HepG2 (cell line): ENCODE results near the gene GLIPR1. TPM values are rescaled to one million over a fixed set of nuclear protein-coding genes. Genes with fewer than 3 reads are reported as not detected.

Experiments
- ATAC-seq: fragments of 200-7000 bp; cut with Tn5 transposase; 3 replicates; pipeline ENCODE4 v1.9.1; 2020; ENCODE audit warnings: mild to moderate bottlenecking, moderate library complexity
- BruUV-seq: library from RNA; stranded (reverse); fragments of 400-500 nt; replicated peaks from 2 replicates; lab custom pipeline; 2021; lab: Mats Ljungman, UMichigan
- CTCF ChIA-PET: fragments of 300-600 bp; formaldehyde crosslinking; extraction: SDS; loops from one replicate; lab custom pipeline; 2021; ENCODE audit warnings: low total read pairs, inconsistent platforms, low intra/inter-chr PET ratio; lab: Yijun Ruan, JAX
- POLR2A ChIA-PET: fragments of 350-600 bp; sonication (Branson Sonifier 250); formaldehyde crosslinking; loops from one replicate; lab custom pipeline; 2020; ENCODE audit warnings: antibody characterized with exemption, inconsistent platforms; lab: Yijun Ruan, JAX
- DNase-seq: peaks from one replicate; pipeline ENCODE4 v3.0.0-alpha.2; 2015; ENCODE audit warnings: low spot score
- FAIRE-seq: peaks from 3 replicates; lab custom pipeline; 2011; peaks lifted over from hg19 to GRCh38; lab: Jason Lieb, UNC
- H2AFZ ChIP-seq: one replicate; pipeline ENCODE4 v1.6.1; 2011; ENCODE audit warnings: low read length, inconsistent platforms
- H3K27ac ChIP-seq: fragments of 300-600 bp; 3 replicates; pipeline ENCODE4 v1.8.0; 2011; ENCODE audit warnings: mixed run types, mild to moderate bottlenecking, mixed read lengths, low read length, inconsistent platforms; ENCODE audit not compliant: insufficient read depth; ENCODE audit errors: extremely low read length
- H3K27me3 ChIP-seq, 2 experiments: fragments of 200-600 bp in 1 of 2; 2 replicates in 1 of 2; 3 replicates in 1 of 2; pipeline versions ENCODE4 v1.6.0 to v1.8.0; 2011; ENCODE audit warnings: low read length in 2 of 2, mild to moderate bottlenecking in 2 of 2, moderate library complexity in 2 of 2, inconsistent platforms in 1 of 2; ENCODE audit not compliant: insufficient read depth in 2 of 2, control insufficient read depth in 1 of 2
- H3K36me3 ChIP-seq, 2 experiments: fragments of 200-600 bp in 1 of 2; replicated peaks in 1 of 2; 2 replicates in 1 of 2; 3 replicates in 1 of 2; pipeline versions ENCODE4 v1.5.1 to v1.8.0; 2011; ENCODE audit warnings: low read length in 2 of 2, inconsistent platforms in 1 of 2; ENCODE audit not compliant: insufficient read depth in 2 of 2, control insufficient read depth in 1 of 2
- H3K4me1 ChIP-seq: 2 replicates; pipeline ENCODE4 v1.5.1; 2012; ENCODE audit warnings: low read length, inconsistent platforms; ENCODE audit not compliant: insufficient read depth
- H3K4me2 ChIP-seq: 2 replicates; pipeline ENCODE4 v1.6.0; 2011; ENCODE audit warnings: low read depth, low read length, inconsistent platforms
- H3K4me3 ChIP-seq, 3 experiments: fragments of 200-600 bp in 1 of 3; sonication (generic), shearing (Covaris generic) in 1 of 3; replicated peaks in 1 of 3; 2 replicates each; pipeline ENCODE4 v1.5.1; 2011 to 2016; ENCODE audit warnings: low read length in 3 of 3, inconsistent platforms in 2 of 3, low read depth in 2 of 3, mild to moderate bottlenecking in 2 of 3, control low read depth in 1 of 3, mixed read lengths in 1 of 3; ENCODE audit not compliant: insufficient read depth in 1 of 3
- H3K79me2 ChIP-seq: one replicate; pipeline ENCODE4 v1.6.1; 2011; ENCODE audit warnings: low read length, inconsistent platforms; ENCODE audit not compliant: insufficient read depth
- H3K9ac ChIP-seq: 2 replicates; pipeline ENCODE4 v1.6.0; 2011; ENCODE audit warnings: mild to moderate bottlenecking, low read depth, low read length, inconsistent platforms; ENCODE audit not compliant: insufficient read depth
- H3K9me3 ChIP-seq: 2 replicates; pipeline ENCODE4 v1.5.1; 2012; ENCODE audit warnings: mild to moderate bottlenecking, low read length
- H4K20me1 ChIP-seq: 2 replicates; pipeline ENCODE4 v1.6.0; 2011; ENCODE audit warnings: inconsistent platforms, mild to moderate bottlenecking, low read length, moderate library complexity; ENCODE audit not compliant: insufficient read depth
- GABPB1 ChIP-seq: IDR thresholded peaks from 2 replicates; pipeline ENCODE4 v1.6.1; 2016; ENCODE audit warnings: mild to moderate bottlenecking, missing genetic modification reagents, moderate library complexity, missing compliant biosample characterization
- HDAC6 ChIP-seq: fragments of 200-600 bp; sonication (generic); IDR thresholded peaks from 2 replicates; pipeline ENCODE4 v1.7.0; 2017; ENCODE audit warnings: mild to moderate bottlenecking, antibody characterized with exemption, low read length, low read depth
- KAT2B ChIP-seq: fragments of 150-350 bp; IDR thresholded peaks from 2 replicates; pipeline ENCODE4 v1.6.1; 2014; ENCODE audit warnings: low read depth, low read length, borderline replicate concordance
- NCOR1 ChIP-seq: fragments of 200-600 bp; sonication (generic); IDR thresholded peaks from 2 replicates; pipeline ENCODE4 v1.7.0; 2017; ENCODE audit warnings: antibody characterized with exemption, low read length, borderline replicate concordance
- NR2F6 ChIP-seq, 2 experiments: IDR thresholded peaks; 2 replicates each; pipeline ENCODE4 v1.6.1; 2016; ENCODE audit warnings: antibody characterized with exemption in 1 of 2, mild to moderate bottlenecking in 1 of 2
- SMAD3 ChIP-seq: sonication (generic); formaldehyde crosslinking; IDR thresholded peaks from 2 replicates; pipeline ENCODE4 v1.4.0; 2020; ENCODE audit warnings: missing genetic modification reagents
- SP140L ChIP-seq: sonication (generic); formaldehyde crosslinking; IDR thresholded peaks from 2 replicates; pipeline ENCODE4 v1.4.0; 2020; ENCODE audit warnings: missing genetic modification reagents, borderline replicate concordance
- ZMYM2 ChIP-seq: sonication (generic); formaldehyde crosslinking; IDR thresholded peaks from 2 replicates; pipeline ENCODE4 v1.8.0; 2022; ENCODE audit warnings: mild to moderate bottlenecking, missing genetic modification reagents
- ZNF781 ChIP-seq: sonication (generic); formaldehyde crosslinking; IDR thresholded peaks from 2 replicates; pipeline ENCODE4 v1.5.1; 2020; ENCODE audit warnings: borderline replicate concordance, mild to moderate bottlenecking, missing genetic modification reagents; ENCODE audit errors: not compliant biosample characterization
- ZSCAN29 ChIP-seq: sonication (generic); formaldehyde crosslinking; conservative IDR thresholded peaks from 2 replicates; pipeline ENCODE4 v1.4.0; 2020; ENCODE audit warnings: mild to moderate bottlenecking, missing genetic modification reagents
- WGBS: methylation state at CpG from one replicate; pipeline ENCODE4 v1.1.6; 2017; ENCODE audit warnings: low lambda C conversion rate; 5-methylcytosine and 5-hydroxymethylcytosine counted together
- in situ Hi-C: cut with HindIII; loops from 2 replicates; pipeline ENCODE4 v1.10.0; 2017; ENCODE audit warnings: low pct_unique_long_range_greater_than_20kb; ENCODE audit not compliant: extremely low pct_ligation_motif_present
- intact Hi-C: fragments of 100-400 bp; cut with micrococcal nuclease; formaldehyde crosslinking; loops from one replicate; pipeline ENCODE4 v1.10.0; 2022; ENCODE audit not compliant: unreplicated experiment
- polyA plus RNA-seq, 8 experiments: library from polyadenylated mRNA; depleted of rRNA in 3 of 8; stranded (reverse) in 7 of 8; unstranded in 1 of 8; fragments of >200 nt; fragmentation: Illumina TruSeq in 4 of 8; extraction: Trizol in 4 of 8; gene quantifications; 2 replicates each; pipeline versions ENCODE4 v1.2.1 to v1.2.3, GENCODE V29; 2011 to 2016; ENCODE audit warnings: low read depth in 4 of 8, missing spikeins in 1 of 8, mixed read lengths in 1 of 8; ENCODE audit not compliant: insufficient read depth in 1 of 8
- total RNA-seq, 5 experiments: library from RNA; depleted of rRNA; stranded (reverse); fragments of >200 nt; fragmentation: Illumina TruSeq; extraction: Trizol; gene quantifications; 2 replicates each; pipeline ENCODE4 v1.2.3, GENCODE V29; 2016; ENCODE audit warnings: low read depth in 1 of 5
- TF ChIP-seq, protein P1 (sequence below): sonication (generic); IDR thresholded peaks from 2 replicates; pipeline ENCODE4 v1.6.1; 2016; ENCODE audit warnings: low read depth, borderline replicate concordance
- TF ChIP-seq, protein P2 (sequence below): sonication (generic); formaldehyde crosslinking; conservative IDR thresholded peaks from 2 replicates; pipeline ENCODE4 v1.4.0; 2020; ENCODE audit warnings: mild to moderate bottlenecking, missing genetic modification reagents, moderate library complexity

The GLIPR1 gene
- total and polyA plus RNA-seq, 2 of the 13 experiments (the other 11 are each of a cell fraction or from before 2014, with no cell fraction given): 1.9 to 5.0 TPM

- intact Hi-C loops: no loop called here
- H3K4me2 ChIP-seq: no peak overlapping the region
- peaks cover 0 to 2% of the 10 kb centered on the region in 2 experiments; a peak in 1 of 5 replicates for H3K27me3 ChIP-seq
- H2AFZ ChIP-seq: no peak overlapping the region
- H3K4me3 ChIP-seq: no peak overlapping the region
- no peaks in the 10 kb centered on the region for H3K36me3 ChIP-seq
- CTCF ChIA-PET: no interaction called here
- FAIRE-seq (no peak), DNase-seq (no peak), ATAC-seq (no peak)
- no peaks in the 10 kb centered on the region for H4K20me1 ChIP-seq
- WGBS: 89% methylated on average over 1 of the region's 1 CpG
- peaks cover 17% of the 10 kb centered on the region for H3K4me1 ChIP-seq
- no TSS peak for BruUV-seq
- in situ Hi-C loops: no loop called here
- POLR2A ChIA-PET: no interaction called here
- no peak overlapping the region for H3K27ac ChIP-seq
- TF ChIP-seq NCOR1: no peak
- TF ChIP-seq HDAC6: no peak
- TF ChIP-seq SP140L: no peak
- TF ChIP-seq, protein P1, sequence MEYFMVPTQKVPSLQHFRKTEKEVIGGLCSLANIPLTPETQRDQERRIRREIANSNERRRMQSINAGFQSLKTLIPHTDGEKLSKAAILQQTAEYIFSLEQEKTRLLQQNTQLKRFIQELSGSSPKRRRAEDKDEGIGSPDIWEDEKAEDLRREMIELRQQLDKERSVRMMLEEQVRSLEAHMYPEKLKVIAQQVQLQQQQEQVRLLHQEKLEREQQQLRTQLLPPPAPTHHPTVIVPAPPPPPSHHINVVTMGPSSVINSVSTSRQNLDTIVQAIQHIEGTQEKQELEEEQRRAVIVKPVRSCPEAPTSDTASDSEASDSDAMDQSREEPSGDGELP: no peak
- TF ChIP-seq GABPB1: no peak
- TF ChIP-seq ZMYM2: no peak
- no peaks in the 10 kb centered on the region for H3K9me3 ChIP-seq
- no peak overlapping the region for H3K9ac ChIP-seq
- H3K79me2 ChIP-seq: no peaks in the 10 kb centered on the region
These were observed 4.5 kb upstream of the GLIPR1 start for GRCh38 chr12:75476071-75476470.

- H3K9ac ChIP-seq: no peak overlapping the region
- no peak overlapping the region for H3K4me2 ChIP-seq
- POLR2A ChIA-PET: no interaction called here
- CTCF ChIA-PET: no interaction called here
- no peak overlapping the region for H3K4me3 ChIP-seq
- 30% methylated on average over 2 of the region's 2 CpGs for WGBS
- ATAC-seq (no peak), FAIRE-seq (no peak), DNase-seq (no peak)
- intact Hi-C loops: no loop called here
- in situ Hi-C loops: no loop called here
- H2AFZ ChIP-seq: no peak overlapping the region
- no peak overlapping the region for H3K27ac ChIP-seq
- no TSS peak for BruUV-seq
- H4K20me1 ChIP-seq: no peaks in the 10 kb centered on the region
- H3K9me3 ChIP-seq: no peaks in the 10 kb centered on the region
- no peaks in the 10 kb centered on the region for H3K36me3 ChIP-seq
- no peaks in the 10 kb centered on the region; a peak in 1 of 5 replicates for H3K27me3 ChIP-seq
- H3K4me1 ChIP-seq: peaks cover 26% of the 10 kb centered on the region
- H3K79me2 ChIP-seq: no peaks in the 10 kb centered on the region
- TF ChIP-seq ZSCAN29 (no peak), SMAD3 (CRISPR knock-in tag) (no peak), KAT2B (no peak), NR2F6 (IDR thresholded peaks at IDR 0.05) (no peak), NR2F6 (CRISPR knock-in tag; IDR thresholded peaks at IDR 0.05) (no peak), ZNF781 (CRISPR knock-in tag) (no peak)
- TF ChIP-seq, protein P2, sequence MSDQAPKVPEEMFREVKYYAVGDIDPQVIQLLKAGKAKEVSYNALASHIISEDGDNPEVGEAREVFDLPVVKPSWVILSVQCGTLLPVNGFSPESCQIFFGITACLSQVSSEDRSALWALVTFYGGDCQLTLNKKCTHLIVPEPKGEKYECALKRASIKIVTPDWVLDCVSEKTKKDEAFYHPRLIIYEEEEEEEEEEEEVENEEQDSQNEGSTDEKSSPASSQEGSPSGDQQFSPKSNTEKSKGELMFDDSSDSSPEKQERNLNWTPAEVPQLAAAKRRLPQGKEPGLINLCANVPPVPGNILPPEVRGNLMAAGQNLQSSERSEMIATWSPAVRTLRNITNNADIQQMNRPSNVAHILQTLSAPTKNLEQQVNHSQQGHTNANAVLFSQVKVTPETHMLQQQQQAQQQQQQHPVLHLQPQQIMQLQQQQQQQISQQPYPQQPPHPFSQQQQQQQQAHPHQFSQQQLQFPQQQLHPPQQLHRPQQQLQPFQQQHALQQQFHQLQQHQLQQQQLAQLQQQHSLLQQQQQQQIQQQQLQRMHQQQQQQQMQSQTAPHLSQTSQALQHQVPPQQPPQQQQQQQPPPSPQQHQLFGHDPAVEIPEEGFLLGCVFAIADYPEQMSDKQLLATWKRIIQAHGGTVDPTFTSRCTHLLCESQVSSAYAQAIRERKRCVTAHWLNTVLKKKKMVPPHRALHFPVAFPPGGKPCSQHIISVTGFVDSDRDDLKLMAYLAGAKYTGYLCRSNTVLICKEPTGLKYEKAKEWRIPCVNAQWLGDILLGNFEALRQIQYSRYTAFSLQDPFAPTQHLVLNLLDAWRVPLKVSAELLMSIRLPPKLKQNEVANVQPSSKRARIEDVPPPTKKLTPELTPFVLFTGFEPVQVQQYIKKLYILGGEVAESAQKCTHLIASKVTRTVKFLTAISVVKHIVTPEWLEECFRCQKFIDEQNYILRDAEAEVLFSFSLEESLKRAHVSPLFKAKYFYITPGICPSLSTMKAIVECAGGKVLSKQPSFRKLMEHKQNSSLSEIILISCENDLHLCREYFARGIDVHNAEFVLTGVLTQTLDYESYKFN (CRISPR knock-in tag): no peak
These were observed 3.4 kb upstream of the GLIPR1 start for GRCh38 chr12:75477137-75477536.
